Left ventricle myocardium inferior (tissue), 1 donor: ENCODE measurements around the gene SP6. TPM values are rescaled to one million over a fixed set of nuclear protein-coding genes. Genes with fewer than 3 reads are reported as not detected.

Experiments
- DNase-seq: peaks from one replicate; pipeline ENCODE4 v3.0.0-alpha.2; 2020
- H3K27ac ChIP-seq: fragments of 200-600 bp; replicated peaks from 2 replicates; pipeline ENCODE4 v1.8.0; 2021
- H3K27me3 ChIP-seq: fragments of 200-600 bp; 2 replicates; pipeline ENCODE4 v1.8.0; 2021; ENCODE audit warnings: low read depth
- H3K36me3 ChIP-seq: fragments of 200-600 bp; 2 replicates; pipeline ENCODE4 v1.8.0; 2021
- H3K4me1 ChIP-seq: fragments of 200-600 bp; 2 replicates; pipeline ENCODE4 v1.8.0; 2021
- H3K4me3 ChIP-seq: fragments of 200-600 bp; 2 replicates; pipeline ENCODE4 v1.8.0; 2021; ENCODE audit warnings: mild to moderate bottlenecking, moderate library complexity
- H3K9me3 ChIP-seq: fragments of 200-600 bp; replicated peaks from 2 replicates; pipeline ENCODE4 v1.8.0; 2021
- intact Hi-C: fragments of 100-400 bp; cut with micrococcal nuclease; formaldehyde crosslinking; loops from one replicate; pipeline ENCODE4 v1.11.0; 2022
- total RNA-seq: library from RNA; stranded (reverse); fragmentation: NEBNext Ultra II Directional; extraction: Animal tissue kit (Norgen Biotek cat#: 25700); gene quantifications from one replicate; pipeline ENCODE4 v1.2.1, GENCODE V29; 2021
- TF ChIP-seq, protein P1 (sequence below): fragments of 200-600 bp; IDR thresholded peaks from 2 replicates; pipeline ENCODE4 v1.8.0; 2021; ENCODE audit warnings: antibody characterized with exemption, mild to moderate bottlenecking, borderline replicate concordance
- donor health status: DM: no; HTN: yes; CAD: no; lungs with severe emphysema.

Gene SP6
- total RNA-seq, 1 donor from 2014 or later, result 0.16 TPM

DNA sequence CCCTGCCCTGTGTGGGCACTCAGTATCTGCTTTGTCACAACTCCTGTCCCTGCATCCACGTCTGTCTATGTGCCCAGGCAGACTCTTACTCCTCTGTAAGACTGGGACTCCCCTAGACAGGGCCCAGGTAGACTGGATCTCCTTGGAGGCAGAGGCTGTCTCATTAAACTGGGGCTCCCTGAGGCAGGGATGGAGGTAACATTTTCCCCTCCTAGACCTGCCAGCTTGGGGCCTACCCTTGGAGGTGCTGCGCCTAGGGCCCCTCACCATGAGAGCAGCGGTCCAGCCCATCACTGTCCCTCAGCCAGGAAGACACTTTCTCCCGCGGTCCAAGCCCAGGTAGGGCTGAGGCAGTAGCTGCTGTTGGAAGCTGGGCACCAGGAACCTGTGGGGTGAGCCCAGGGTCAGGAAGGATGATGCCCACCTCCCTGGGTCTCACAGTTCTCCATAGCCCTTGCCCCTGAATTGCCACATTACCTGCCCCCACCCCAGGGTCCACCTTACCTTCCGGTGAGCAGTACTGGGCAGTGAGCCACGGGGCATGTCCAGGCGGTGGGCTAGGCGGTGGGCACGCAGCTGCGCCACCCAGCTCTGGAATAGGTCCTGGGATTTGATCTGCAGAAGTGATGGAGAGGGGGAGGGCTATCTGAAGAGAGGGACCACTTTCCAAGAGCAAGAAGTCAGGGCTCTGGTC is 32.8 kb downstream of the SP6 start:
- TF ChIP-seq, protein P1, sequence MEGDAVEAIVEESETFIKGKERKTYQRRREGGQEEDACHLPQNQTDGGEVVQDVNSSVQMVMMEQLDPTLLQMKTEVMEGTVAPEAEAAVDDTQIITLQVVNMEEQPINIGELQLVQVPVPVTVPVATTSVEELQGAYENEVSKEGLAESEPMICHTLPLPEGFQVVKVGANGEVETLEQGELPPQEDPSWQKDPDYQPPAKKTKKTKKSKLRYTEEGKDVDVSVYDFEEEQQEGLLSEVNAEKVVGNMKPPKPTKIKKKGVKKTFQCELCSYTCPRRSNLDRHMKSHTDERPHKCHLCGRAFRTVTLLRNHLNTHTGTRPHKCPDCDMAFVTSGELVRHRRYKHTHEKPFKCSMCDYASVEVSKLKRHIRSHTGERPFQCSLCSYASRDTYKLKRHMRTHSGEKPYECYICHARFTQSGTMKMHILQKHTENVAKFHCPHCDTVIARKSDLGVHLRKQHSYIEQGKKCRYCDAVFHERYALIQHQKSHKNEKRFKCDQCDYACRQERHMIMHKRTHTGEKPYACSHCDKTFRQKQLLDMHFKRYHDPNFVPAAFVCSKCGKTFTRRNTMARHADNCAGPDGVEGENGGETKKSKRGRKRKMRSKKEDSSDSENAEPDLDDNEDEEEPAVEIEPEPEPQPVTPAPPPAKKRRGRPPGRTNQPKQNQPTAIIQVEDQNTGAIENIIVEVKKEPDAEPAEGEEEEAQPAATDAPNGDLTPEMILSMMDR, result no peak
- H3K36me3 ChIP-seq, result peaks cover 61% of the 10 kb centered on the region
- intact Hi-C loops, result no loop called here

DNA sequence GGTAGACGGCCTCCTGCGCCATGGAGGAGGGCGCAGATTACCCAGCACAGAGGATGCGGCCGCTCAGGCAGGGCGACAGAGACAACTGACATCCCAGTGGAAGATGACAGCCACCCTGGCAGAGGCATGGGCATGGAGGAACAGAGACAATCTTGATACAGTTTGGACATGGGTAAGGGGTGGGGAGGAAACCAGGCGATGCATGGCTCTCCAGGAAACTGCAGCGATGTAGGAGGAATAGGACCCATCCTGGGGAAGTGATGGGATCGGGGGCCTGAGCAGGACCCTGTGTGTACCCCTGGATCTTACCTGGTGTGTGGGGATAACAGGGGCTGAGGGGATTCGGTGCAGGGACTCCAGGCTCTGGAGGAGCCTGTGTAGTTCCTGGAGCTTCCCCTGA is 34.0 kb downstream of the SP6 start:
- H3K4me1 ChIP-seq, result peaks cover 20% of the 10 kb centered on the region
- peaks cover 67% of the 10 kb centered on the region for H3K36me3 ChIP-seq
- no peak overlapping the region for H3K27ac ChIP-seq
- intact Hi-C loops, result no loop called here
- no peak for DNase-seq
- TF ChIP-seq, protein P1, result no peak
- no peaks in the 10 kb centered on the region for H3K27me3 ChIP-seq
- H3K9me3 ChIP-seq, result no peaks in the 10 kb centered on the region
- H3K4me3 ChIP-seq, result no peak overlapping the region

More for the DNA sequence above, 32.8 kb downstream of the SP6 start:
- no peaks in the 10 kb centered on the region for H3K27me3 ChIP-seq
- no peak overlapping the region for H3K27ac ChIP-seq
- H3K4me3 ChIP-seq, result no peak overlapping the region
- DNase-seq, result no peak
- H3K9me3 ChIP-seq, result no peaks in the 10 kb centered on the region
- peaks cover 27% of the 10 kb centered on the region for H3K4me1 ChIP-seq

DNA sequence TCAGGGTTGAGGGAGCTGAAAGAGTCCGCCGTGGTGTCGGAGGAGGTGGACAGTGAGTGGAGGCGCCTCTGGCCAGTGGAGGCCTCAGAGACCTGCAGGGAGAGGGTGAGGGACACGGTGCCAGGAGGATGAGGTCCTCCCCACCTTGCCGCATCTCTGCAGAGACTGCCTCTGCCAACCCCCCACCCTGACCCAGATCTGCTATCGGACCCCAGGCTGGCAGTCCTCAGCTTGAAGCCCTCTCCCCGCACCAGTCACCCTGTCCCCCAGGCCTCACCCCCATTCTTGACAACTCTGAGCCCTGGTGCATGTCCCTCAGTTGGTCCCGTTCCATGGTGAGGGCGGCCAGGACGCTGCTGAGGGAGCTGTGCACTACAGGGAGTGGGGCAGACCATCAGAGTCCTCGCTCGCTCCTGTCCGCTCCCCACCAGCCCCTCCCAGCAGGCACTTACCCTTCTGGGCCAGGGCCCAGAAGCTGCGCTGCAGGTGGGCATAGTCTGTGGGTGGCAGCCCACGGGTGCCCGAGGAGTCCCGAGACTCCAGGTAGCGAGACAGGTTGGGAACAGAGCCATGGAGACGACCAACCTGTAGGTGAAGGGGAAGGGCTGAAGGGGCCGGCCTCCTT is 34.7 kb downstream of the SP6 start:
- peaks cover 13% of the 10 kb centered on the region for H3K4me1 ChIP-seq
- no peaks in the 10 kb centered on the region for H3K9me3 ChIP-seq
- H3K27me3 ChIP-seq, result no peaks in the 10 kb centered on the region
- intact Hi-C loops, result no loop called here
- TF ChIP-seq, protein P1, result no peak
- DNase-seq, result no peak
- H3K36me3 ChIP-seq, result peaks cover 67% of the 10 kb centered on the region
- H3K4me3 ChIP-seq, result no peak overlapping the region
- no peak overlapping the region for H3K27ac ChIP-seq

DNA sequence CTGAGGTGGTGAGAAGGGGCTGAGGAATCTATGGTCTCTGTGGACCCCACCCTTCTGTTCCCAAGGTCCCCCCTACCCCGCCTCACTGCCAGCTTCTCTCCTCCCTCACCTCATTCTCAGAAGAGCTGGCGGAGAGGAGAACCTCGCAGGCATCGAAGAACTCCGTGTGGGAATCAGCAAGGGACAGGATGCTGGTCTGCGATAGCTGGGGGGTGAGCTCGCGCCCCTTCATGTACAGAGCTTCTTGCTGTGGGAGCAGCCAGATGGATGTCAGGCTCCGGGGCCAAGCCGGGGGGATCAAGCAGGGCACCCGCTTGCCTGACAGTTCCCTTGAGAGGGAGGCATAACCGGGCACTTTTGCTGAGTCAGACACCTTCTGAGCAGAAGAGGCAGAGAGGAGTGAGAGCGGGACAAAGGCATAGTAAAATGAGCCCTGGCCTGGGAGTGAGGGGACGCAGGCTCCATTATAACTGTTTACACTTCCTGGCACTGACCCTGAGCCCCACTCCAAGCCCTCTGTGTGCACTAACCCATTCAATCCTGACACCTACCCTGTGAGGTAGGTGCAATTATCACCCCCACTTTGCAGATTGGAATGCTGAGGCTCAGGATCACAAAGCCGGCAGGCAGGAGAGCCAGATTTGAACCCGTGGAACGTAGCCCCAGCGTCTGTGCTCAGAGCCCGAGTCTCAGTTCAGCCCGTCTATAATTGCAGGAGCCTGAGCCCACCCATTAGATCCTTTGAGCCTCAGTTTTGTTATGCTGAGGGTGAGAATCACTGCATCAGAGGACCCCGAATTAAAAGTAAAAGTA is 35.7 kb downstream of the SP6 start:
- intact Hi-C loops, result no loop called here
- H3K27ac ChIP-seq, result no peak overlapping the region
- peaks cover 69% of the 10 kb centered on the region for H3K36me3 ChIP-seq
- no peaks in the 10 kb centered on the region for H3K27me3 ChIP-seq
- no peak overlapping the region for H3K4me3 ChIP-seq
- TF ChIP-seq, protein P1, result no peak
- H3K4me1 ChIP-seq, result peaks cover 4% of the 10 kb centered on the region
- no peak for DNase-seq
- no peaks in the 10 kb centered on the region for H3K9me3 ChIP-seq

DNA sequence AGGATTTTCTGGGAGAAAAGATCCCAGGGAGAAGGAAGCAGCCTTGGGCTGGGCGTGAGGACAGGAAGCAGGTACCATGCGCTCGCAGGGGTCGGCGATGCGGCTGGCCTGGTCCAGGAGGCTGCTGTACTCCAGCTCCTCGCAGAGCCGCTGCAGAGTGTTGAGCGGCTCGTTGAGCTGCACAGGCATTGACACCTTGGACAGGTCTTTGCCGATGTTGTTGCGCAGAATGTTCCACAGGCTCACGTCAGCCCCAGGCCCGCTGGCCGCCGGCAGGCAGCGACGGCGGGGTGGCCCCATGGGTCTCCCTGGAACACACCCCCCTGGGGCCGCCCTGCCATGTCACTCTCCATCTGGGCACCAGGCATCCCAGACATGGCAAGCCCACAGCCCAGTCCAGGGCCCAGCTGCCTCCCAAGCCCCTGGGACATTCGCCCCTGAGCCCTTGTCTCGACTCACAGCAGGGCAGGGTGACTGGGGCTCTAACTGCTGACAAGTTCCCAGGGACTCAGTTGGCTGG is 37.4 kb downstream of the SP6 start:
- no peak for DNase-seq
- Histone ChIP-seq H3K4me1 (no peaks in the 10 kb centered on the region), H3K27me3 (no peaks in the 10 kb centered on the region), H3K4me3 (no peak overlapping the region), H3K36me3 (peaks cover 80% of the 10 kb centered on the region), H3K9me3 (no peaks in the 10 kb centered on the region), H3K27ac (no peak overlapping the region)
- intact Hi-C loops, result no loop called here
- TF ChIP-seq, protein P1, result no peak
